Mesothelial cell of epicardium (in vitro differentiated cells): ENCODE results near the gene TMEM95. TPM values are rescaled to one million over a fixed set of nuclear protein-coding genes. Genes with fewer than 3 reads are reported as not detected.
A peak's percentile ranks its signal among the peaks of the same experiment; 100 is the strongest.

Experiments
- DNase-seq, 2 experiments: peaks; one replicate each; pipeline ENCODE4 v3.0.0; 2021; ENCODE audit warnings: low spot score in 2 of 2; ENCODE audit not compliant: unreplicated experiment in 2 of 2
- H3K27ac Mint-ChIP-seq: 2 replicates; pipeline ENCODE4 v1.8.0; 2021; ENCODE audit warnings: mixed read lengths
- H3K27me3 Mint-ChIP-seq: 2 replicates; pipeline ENCODE4 v1.8.0; 2021; ENCODE audit warnings: low read depth, mixed read lengths
- H3K36me3 Mint-ChIP-seq: 2 replicates; pipeline ENCODE4 v1.8.0; 2021; ENCODE audit warnings: mixed read lengths
- H3K4me1 Mint-ChIP-seq: 2 replicates; pipeline ENCODE4 v1.8.0; 2021; ENCODE audit warnings: mixed read lengths
- H3K4me3 Mint-ChIP-seq: 2 replicates; pipeline ENCODE4 v1.8.0; 2021; ENCODE audit warnings: mild to moderate bottlenecking, moderate library complexity, mixed read lengths
- H3K9me3 Mint-ChIP-seq: 2 replicates; pipeline ENCODE4 v1.8.0; 2021; ENCODE audit warnings: mixed read lengths
- total RNA-seq: library from RNA; stranded (reverse); gene quantifications from 3 replicates; pipeline ENCODE4 v1.2.1, GENCODE V29; 2021
- TF ChIP-seq, protein P1 (sequence below): fragments of 200-600 bp; sonication (generic); IDR thresholded peaks from one replicate; pipeline ENCODE4 v1.5.0; 2021; ENCODE audit warnings: antibody characterized with exemption; ENCODE audit not compliant: unreplicated experiment

TMEM95 gene, protein sequence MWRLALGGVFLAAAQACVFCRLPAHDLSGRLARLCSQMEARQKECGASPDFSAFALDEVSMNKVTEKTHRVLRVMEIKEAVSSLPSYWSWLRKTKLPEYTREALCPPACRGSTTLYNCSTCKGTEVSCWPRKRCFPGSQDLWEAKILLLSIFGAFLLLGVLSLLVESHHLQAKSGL
- 0.18 to 0.42 TPM in 2 of 3 replicates, not detected in the other for total RNA-seq

DNA sequence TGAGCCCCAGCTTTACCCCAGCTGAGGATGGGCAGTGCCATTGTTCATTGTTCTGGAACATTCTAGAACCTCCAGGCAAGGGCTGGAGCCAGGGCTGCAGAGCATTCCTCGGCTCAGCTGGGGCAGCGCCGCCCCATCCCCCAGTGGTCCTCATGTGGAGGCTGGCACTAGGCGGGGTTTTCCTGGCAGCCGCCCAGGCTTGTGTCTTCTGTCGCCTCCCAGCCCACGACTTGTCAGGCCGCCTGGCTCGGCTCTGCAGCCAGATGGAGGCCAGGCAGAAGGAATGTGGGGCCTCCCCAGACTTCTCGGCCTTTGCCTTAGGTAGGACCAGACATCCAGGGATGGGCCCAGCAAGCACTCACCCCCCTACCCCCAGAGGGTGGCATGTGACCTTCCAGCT is at the start of gene TMEM95:
Gene TMEM95, plus strand, starts transcription at position 104 of the 400 bp plus-strand sequence. Its CDS starts 49 bp downstream, at position 153.
- TF ChIP-seq, protein P1, sequence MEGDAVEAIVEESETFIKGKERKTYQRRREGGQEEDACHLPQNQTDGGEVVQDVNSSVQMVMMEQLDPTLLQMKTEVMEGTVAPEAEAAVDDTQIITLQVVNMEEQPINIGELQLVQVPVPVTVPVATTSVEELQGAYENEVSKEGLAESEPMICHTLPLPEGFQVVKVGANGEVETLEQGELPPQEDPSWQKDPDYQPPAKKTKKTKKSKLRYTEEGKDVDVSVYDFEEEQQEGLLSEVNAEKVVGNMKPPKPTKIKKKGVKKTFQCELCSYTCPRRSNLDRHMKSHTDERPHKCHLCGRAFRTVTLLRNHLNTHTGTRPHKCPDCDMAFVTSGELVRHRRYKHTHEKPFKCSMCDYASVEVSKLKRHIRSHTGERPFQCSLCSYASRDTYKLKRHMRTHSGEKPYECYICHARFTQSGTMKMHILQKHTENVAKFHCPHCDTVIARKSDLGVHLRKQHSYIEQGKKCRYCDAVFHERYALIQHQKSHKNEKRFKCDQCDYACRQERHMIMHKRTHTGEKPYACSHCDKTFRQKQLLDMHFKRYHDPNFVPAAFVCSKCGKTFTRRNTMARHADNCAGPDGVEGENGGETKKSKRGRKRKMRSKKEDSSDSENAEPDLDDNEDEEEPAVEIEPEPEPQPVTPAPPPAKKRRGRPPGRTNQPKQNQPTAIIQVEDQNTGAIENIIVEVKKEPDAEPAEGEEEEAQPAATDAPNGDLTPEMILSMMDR: no peak
- peak within 1 kb of the TSS; percentile 30 for H3K4me3 Mint-ChIP-seq
- no peaks in the 10 kb centered on the region for H3K9me3 Mint-ChIP-seq
- peak within 1 kb of the TSS; percentile 93 for H3K27ac Mint-ChIP-seq
- no peaks in the 10 kb centered on the region for H3K36me3 Mint-ChIP-seq
- peaks cover 36% of the 10 kb centered on the region for H3K4me1 Mint-ChIP-seq
- no peak for DNase-seq
- H3K27me3 Mint-ChIP-seq: no peaks in the 10 kb centered on the region

DNA sequence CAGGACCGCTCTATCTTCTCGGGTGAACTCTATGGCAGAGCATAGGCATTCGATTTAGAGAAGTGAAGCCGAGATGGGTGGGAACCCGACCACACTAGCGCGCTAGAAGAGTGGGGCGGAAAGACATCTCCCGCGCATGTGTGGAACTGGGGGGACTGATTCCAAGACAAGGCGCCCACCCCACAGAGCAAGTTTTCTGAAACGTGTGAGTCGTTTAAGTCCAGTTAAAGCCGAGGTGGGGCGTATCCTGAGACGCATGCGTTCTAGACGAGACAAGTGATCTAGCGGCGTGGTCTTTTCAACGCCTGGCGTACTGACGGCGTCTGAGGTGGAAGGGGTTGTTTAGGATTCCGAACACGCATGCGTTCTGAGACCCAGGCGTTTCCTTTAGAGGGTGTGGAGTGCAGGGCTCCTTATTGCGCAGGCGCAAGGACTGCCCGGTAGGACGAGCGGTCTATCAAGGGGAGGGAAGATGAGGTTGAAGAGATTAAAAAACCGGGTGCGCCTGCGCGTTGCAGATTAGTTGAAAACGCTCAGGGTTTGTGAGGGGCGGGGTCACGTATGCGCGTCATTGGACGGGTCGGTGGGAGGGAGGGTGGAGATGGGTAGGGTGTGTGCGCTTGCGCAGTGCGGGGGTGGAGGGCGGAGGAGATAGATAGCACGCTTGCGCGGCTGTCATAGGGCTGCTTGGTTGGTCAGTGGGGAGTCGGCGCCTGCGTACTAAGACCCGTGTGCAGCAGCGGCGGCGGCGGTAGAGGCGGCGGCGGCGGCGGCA is 47.9 kb upstream of the TMEM95 start, which contains the start of gene EIF5A:
Gene EIF5A, plus strand, starts transcription at position 718 of the 775 bp plus-strand sequence. CDS start 2,008 bp downstream, outside the sequence.
- peak; percentile 100 for DNase-seq
- TF ChIP-seq, protein P1: no peak
- H3K9me3 Mint-ChIP-seq: no peaks in the 10 kb centered on the region
- peak within 1 kb of the TSS; percentile 97 for H3K27ac Mint-ChIP-seq
- peak within 1 kb of the TSS; percentile 80 for H3K4me3 Mint-ChIP-seq
- no peaks in the 10 kb centered on the region for H3K27me3 Mint-ChIP-seq
- H3K36me3 Mint-ChIP-seq: peaks cover 17% of the 10 kb centered on the region
- peaks cover 27% of the 10 kb centered on the region for H3K4me1 Mint-ChIP-seq

DNA sequence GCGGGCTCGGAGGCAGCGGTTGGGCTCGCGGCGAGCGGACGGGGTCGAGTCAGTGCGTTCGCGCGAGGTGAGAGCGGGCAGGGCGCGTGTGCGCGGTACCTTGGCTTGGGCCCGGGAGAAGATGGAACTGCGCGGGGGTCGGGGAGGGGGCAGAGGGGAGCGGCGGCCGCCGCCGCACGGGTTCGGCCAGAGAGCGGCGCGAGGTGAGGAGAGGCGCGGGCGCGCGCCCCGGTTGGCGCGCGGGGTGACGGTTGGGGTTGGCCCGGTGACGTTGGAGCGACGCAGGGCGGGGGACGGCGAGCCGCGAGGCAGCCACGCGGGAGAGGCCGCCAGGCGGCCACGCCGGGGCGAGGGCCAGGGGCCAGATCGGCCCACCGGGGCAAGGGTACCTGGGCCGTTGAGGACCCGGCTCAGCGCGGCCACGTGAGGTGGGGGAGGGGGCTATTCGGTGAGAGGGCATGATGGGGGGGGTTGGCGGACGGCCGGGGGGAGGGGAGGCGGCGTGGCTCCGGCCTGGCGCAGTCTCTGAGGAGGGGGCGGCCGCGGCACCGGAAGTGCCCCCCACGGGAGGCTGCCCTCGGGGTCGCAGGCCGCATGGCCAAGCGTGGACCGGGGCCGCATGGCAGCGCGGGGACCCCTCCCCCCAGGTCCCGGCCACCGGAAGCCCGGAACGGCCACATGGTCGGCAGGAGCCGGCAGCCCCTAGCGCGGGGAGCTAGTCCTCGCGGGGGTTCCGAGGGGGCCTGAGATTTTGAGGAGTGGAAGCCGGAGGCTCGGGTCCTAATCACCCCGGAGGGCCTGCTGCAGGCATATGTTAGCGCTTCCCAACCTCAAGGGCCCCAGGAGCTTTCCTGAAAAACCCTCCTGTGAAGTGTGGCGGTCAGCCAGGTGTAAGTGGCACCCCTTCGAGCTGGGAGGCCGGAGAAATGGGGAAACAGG is 47.0 kb upstream of the TMEM95 start:
- TF ChIP-seq, protein P1: no peak
- peak overlapping the region; percentile 97 for H3K27ac Mint-ChIP-seq

DNA sequence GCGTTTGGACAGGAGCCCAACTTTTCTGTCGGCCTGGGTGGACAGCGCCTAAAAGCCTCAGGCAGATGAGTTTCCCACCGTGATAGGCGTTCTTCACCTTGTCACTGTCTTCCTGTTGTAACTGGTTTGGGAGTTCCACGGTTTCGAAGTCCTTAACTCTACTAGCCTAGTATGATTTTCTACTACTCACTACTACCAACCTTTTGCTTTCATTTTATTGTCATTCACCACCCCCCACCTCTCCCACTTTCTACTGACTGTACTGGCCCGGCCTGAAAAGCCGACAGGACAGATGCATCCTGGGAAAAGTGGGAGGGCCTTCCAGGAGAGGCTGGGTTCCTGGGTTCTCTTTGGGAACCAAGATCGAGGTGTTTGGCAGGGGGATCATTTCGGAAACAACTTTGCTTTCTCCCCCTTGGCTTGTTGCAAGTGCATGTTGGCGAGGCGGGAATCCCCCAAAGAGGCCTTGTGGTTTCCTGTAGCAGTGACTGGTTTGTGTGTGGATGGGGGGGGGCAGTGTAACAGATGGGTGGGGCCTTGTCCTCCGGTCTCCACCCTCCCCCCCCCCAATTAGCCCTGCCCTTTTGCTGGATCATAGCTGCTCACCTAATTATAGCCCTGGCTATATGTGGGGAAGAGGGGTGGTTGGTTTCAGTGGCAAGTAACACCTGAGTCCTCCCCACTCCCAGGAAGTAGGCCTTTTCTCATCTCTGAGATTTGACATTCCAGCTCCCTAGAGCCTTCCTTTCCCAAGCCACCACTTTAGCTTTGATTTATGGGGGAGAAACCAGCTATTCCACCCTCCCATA is 46.1 kb upstream of the TMEM95 start:
- Mint-ChIP-seq H3K4me3 (peak overlapping the region; percentile 75), H3K4me1 (peaks cover 27% of the 10 kb centered on the region), H3K27me3 (no peaks in the 10 kb centered on the region), H3K27ac (peak overlapping the region; percentile 94), H3K9me3 (no peaks in the 10 kb centered on the region), H3K36me3 (peaks cover 27% of the 10 kb centered on the region)
- TF ChIP-seq, protein P1: no peak
- peak in 1 of 2 experiments; percentile 66 for DNase-seq

More for the DNA sequence above, 47.0 kb upstream of the TMEM95 start:
- peaks cover 23% of the 10 kb centered on the region for H3K36me3 Mint-ChIP-seq
- DNase-seq: no peak
- H3K4me3 Mint-ChIP-seq: peak overlapping the region; percentile 80
- H3K27me3 Mint-ChIP-seq: no peaks in the 10 kb centered on the region
- peaks cover 27% of the 10 kb centered on the region for H3K4me1 Mint-ChIP-seq
- no peaks in the 10 kb centered on the region for H3K9me3 Mint-ChIP-seq

DNA sequence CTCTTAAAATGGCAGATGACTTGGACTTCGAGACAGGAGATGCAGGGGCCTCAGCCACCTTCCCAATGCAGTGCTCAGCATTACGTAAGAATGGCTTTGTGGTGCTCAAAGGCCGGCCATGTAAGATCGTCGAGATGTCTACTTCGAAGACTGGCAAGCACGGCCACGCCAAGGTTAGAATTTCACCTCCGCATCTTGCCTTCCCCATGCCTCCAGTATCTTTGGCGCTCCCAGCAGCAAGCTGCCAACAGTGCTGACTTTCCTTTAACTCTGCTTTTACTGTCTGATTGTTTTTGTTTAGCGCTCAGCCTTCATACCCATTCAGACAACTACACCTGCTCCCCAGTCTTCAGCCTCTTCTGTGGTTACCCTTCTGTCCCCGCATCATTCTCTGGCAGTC is 45.3 kb upstream of the TMEM95 start:
- H3K27me3 Mint-ChIP-seq: no peaks in the 10 kb centered on the region
- H3K27ac Mint-ChIP-seq: peak overlapping the region; percentile 94
- H3K36me3 Mint-ChIP-seq: peaks cover 29% of the 10 kb centered on the region
- H3K4me1 Mint-ChIP-seq: peaks cover 32% of the 10 kb centered on the region
- no peaks in the 10 kb centered on the region for H3K9me3 Mint-ChIP-seq
- H3K4me3 Mint-ChIP-seq: peak overlapping the region; percentile 75
- TF ChIP-seq, protein P1: no peak
- DNase-seq: no peak
